ENCODE results near the gene CIT.

- TF ChIP-seq, protein P1, sequence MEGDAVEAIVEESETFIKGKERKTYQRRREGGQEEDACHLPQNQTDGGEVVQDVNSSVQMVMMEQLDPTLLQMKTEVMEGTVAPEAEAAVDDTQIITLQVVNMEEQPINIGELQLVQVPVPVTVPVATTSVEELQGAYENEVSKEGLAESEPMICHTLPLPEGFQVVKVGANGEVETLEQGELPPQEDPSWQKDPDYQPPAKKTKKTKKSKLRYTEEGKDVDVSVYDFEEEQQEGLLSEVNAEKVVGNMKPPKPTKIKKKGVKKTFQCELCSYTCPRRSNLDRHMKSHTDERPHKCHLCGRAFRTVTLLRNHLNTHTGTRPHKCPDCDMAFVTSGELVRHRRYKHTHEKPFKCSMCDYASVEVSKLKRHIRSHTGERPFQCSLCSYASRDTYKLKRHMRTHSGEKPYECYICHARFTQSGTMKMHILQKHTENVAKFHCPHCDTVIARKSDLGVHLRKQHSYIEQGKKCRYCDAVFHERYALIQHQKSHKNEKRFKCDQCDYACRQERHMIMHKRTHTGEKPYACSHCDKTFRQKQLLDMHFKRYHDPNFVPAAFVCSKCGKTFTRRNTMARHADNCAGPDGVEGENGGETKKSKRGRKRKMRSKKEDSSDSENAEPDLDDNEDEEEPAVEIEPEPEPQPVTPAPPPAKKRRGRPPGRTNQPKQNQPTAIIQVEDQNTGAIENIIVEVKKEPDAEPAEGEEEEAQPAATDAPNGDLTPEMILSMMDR (IDR thresholded peaks at IDR 0.05; ENCODE audit: low read length) = no peak
- TF ChIP-seq EZH2 (IDR thresholded peaks at IDR 0.05; ENCODE audit: borderline replicate concordance, low read length) = no peak
Observed at GRCh38 chr12:119868992-119869391, 8.1 kb downstream of the CIT start.

All from OCI-LY1 (cell line).